PC-9 (cell line): ENCODE measurements around the gene PLXND1.

ENCODE experiments used
- EZH2 ChIP-seq: fragments of 200-600 bp; sonication (generic); IDR thresholded peaks from 2 replicates; pipeline ENCODE4 v1.8.0; 2017; ENCODE audit warnings: antibody characterized with exemption, low read depth
- TF ChIP-seq, protein P1 (sequence below): fragments of 200-600 bp; sonication (generic); conservative IDR thresholded peaks from 2 replicates; pipeline ENCODE4 v1.6.1; 2017; ENCODE audit warnings: mixed run types, antibody characterized with exemption, mild to moderate bottlenecking, moderate library complexity

DNA sequence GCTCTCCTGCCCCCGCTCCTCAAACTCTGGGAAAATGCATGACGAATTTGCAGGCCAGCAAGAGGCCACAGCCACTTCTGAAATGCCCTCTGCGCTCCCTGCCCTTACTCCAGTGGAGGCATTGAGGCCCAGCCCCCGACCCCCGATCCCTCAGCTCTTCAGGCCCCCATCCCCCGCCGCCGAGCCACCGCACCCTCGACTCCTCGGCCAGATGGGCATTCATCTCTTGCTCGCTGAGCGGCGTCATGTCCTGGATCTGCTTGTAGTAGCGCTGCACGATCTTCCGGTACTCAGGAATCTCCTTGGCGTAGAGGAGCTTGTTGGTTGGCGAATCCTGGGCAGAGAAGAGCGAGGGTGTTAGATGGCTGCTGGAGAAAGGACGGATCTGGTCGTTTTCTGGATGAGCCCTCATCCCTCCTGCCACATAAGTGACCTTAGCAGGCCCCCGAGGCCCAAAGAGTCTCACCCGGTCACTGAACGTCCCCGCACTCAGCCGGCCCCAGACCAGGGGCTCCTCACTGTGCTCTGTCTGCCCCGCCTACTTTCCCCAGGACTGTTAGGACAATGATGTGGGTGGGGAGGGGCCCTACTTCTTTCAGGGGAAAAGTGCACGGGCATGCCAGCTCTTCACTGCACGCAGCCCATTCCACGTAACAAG, 49.5 kb downstream of the PLXND1 start:
- TF ChIP-seq, protein P1, sequence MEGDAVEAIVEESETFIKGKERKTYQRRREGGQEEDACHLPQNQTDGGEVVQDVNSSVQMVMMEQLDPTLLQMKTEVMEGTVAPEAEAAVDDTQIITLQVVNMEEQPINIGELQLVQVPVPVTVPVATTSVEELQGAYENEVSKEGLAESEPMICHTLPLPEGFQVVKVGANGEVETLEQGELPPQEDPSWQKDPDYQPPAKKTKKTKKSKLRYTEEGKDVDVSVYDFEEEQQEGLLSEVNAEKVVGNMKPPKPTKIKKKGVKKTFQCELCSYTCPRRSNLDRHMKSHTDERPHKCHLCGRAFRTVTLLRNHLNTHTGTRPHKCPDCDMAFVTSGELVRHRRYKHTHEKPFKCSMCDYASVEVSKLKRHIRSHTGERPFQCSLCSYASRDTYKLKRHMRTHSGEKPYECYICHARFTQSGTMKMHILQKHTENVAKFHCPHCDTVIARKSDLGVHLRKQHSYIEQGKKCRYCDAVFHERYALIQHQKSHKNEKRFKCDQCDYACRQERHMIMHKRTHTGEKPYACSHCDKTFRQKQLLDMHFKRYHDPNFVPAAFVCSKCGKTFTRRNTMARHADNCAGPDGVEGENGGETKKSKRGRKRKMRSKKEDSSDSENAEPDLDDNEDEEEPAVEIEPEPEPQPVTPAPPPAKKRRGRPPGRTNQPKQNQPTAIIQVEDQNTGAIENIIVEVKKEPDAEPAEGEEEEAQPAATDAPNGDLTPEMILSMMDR, result no peak
- TF ChIP-seq EZH2, result no peak
